22Rv1 (cell line): ENCODE measurements around the gene ETFB.

Experiments
- H3K27ac ChIP-seq: fragments of 450-650 bp; 2 replicates; pipeline ENCODE4 v1.5.1; 2017
- CTCF ChIP-seq: fragments of 450-650 bp; IDR thresholded peaks from 2 replicates; pipeline ENCODE4 v1.5.1; 2017; ENCODE audit warnings: mild to moderate bottlenecking
- ZFX ChIP-seq: fragments of 450-650 bp; IDR thresholded peaks from 2 replicates; pipeline ENCODE4 v1.6.1; 2017; ENCODE audit warnings: antibody characterized with exemption, borderline replicate concordance

The ETFB gene

GRCh38 chr19:51331716-51332115 is 34.5 kb downstream of the ETFB start:
- TF ChIP-seq CTCF: no peak
- H3K27ac ChIP-seq: no peak overlapping the region

- TF ChIP-seq ZFX (no peak), CTCF (no peak)
- H3K27ac ChIP-seq: no peak overlapping the region
Measured at GRCh38 chr19:51331193-51331592, 35.0 kb downstream of the ETFB start.

GRCh38 chr19:51330366-51330765 is 35.8 kb downstream of the ETFB start:
- no peak overlapping the region for H3K27ac ChIP-seq
- no peak for TF ChIP-seq CTCF
- no peak for TF ChIP-seq ZFX

GRCh38 chr19:51329411-51329810 is 36.8 kb downstream of the ETFB start:
- TF ChIP-seq ZFX (no peak), CTCF (no peak)
- H3K27ac ChIP-seq: no peak overlapping the region

GRCh38 chr19:51327066-51328001 is 38.9 kb downstream of the ETFB start:
- H3K27ac ChIP-seq: no peak overlapping the region
- no peak for TF ChIP-seq ZFX
- TF ChIP-seq CTCF: peak; percentile 77

GRCh38 chr19:51326216-51327065 is 39.7 kb downstream of the ETFB start:
- no peak for TF ChIP-seq CTCF
- TF ChIP-seq ZFX: no peak

More at GRCh38 chr19:51326216-51327065, 39.7 kb downstream of the ETFB start:
- no peak overlapping the region for H3K27ac ChIP-seq
